ENCODE results near the gene TSPAN31. TPM values are rescaled to one million over a fixed set of nuclear protein-coding genes. Genes with fewer than 3 reads are reported as not detected.

The TSPAN31 gene
- total RNA-seq, 1 donor from 2014 or later, result 33.2 TPM

DNA sequence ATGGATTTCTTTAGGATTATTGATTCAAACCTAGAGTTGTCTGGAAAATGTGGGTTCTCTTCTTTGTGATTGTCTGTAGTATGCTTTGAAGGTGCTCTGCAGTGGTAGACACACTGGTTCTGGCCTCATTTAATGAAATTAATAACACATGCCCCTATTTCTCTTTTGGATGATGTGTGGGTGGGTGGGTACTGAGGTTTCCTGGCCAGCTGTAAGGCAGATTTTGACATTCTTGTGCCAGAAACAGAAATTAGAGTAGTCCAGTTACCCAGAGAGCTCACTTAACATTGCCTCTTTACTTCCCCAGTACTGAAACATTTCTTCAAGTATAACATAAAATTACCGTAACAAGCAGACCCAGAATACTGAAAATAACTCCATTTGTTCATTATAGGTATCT is 52.2 kb downstream of the TSPAN31 start:
- H3K36me3 Mint-ChIP-seq, result peaks cover 26% of the 10 kb centered on the region
- no peaks in the 10 kb centered on the region for H3K27me3 Mint-ChIP-seq (ENCODE audit: low read depth)
- H3K27ac Mint-ChIP-seq, result no peak overlapping the region
- no peaks in the 10 kb centered on the region for H3K4me1 Mint-ChIP-seq
- H3K4me3 Mint-ChIP-seq, result no peak overlapping the region
- TF ChIP-seq, protein P1, sequence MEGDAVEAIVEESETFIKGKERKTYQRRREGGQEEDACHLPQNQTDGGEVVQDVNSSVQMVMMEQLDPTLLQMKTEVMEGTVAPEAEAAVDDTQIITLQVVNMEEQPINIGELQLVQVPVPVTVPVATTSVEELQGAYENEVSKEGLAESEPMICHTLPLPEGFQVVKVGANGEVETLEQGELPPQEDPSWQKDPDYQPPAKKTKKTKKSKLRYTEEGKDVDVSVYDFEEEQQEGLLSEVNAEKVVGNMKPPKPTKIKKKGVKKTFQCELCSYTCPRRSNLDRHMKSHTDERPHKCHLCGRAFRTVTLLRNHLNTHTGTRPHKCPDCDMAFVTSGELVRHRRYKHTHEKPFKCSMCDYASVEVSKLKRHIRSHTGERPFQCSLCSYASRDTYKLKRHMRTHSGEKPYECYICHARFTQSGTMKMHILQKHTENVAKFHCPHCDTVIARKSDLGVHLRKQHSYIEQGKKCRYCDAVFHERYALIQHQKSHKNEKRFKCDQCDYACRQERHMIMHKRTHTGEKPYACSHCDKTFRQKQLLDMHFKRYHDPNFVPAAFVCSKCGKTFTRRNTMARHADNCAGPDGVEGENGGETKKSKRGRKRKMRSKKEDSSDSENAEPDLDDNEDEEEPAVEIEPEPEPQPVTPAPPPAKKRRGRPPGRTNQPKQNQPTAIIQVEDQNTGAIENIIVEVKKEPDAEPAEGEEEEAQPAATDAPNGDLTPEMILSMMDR (IDR thresholded peaks at IDR 0.05; ENCODE audit: unreplicated experiment), result no peak
- no peaks in the 10 kb centered on the region for H3K9me3 Mint-ChIP-seq
- no peak for DNase-seq (ENCODE audit: low spot score in 2 of 2, unreplicated experiment in 2 of 2)

DNA sequence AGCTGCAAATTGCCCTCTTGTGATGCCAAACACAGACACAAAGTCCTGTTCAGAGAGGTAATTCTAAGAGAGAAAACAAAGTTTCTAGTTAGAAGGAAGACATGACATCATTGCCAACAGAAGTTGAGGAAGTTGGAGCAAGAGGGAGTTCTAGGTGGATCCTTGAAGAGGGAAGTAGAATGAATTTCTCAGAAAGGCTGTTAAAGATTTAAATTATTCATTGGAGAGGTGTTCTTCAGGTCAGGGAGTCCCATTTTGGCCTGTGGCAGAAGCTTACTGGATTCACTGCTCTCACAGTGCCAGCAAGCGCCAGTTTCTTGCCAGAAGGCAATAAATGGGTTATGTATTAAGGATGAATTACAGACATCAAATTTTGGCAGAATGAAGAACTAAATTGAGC is 53.1 kb downstream of the TSPAN31 start:
- no peak overlapping the region for H3K27ac Mint-ChIP-seq
- H3K4me3 Mint-ChIP-seq, result no peak overlapping the region
- H3K9me3 Mint-ChIP-seq, result no peaks in the 10 kb centered on the region
- peaks cover 24% of the 10 kb centered on the region for H3K36me3 Mint-ChIP-seq
- TF ChIP-seq, protein P1 (IDR thresholded peaks at IDR 0.05; ENCODE audit: unreplicated experiment), result no peak
- H3K27me3 Mint-ChIP-seq (ENCODE audit: low read depth), result no peaks in the 10 kb centered on the region
- DNase-seq (ENCODE audit: low spot score in 2 of 2, unreplicated experiment in 2 of 2), result no peak
- no peaks in the 10 kb centered on the region for H3K4me1 Mint-ChIP-seq

Small RNA genes lying within 50 kb of the gene (microRNA-seq; reads per million reads assigned to microRNA genes)
- gene MIR6759, result not detected

Other genes with a start within 250 kb of the TSPAN31 start
- gene DDIT3, start 224.5 kb upstream of the TSPAN31 start, total RNA-seq, result 15.6 to 18.6 TPM (median 17.2 TPM) in 3 replicates
- gene MBD6, start 222.2 kb upstream of the TSPAN31 start, total RNA-seq, result 113 to 121 TPM (median 118 TPM) in 3 replicates
- 102 to 103 TPM (median 102 TPM) in 3 replicates for gene DCTN2, start 197.8 kb upstream of the TSPAN31 start, total RNA-seq
- gene KIF5A, start 195.0 kb upstream of the TSPAN31 start, total RNA-seq, result 0.40 to 0.69 TPM (median 0.59 TPM) in 3 replicates
- 23.4 to 24.2 TPM (median 23.7 TPM) in 3 replicates for gene PIP4K2C, start 153.8 kb upstream of the TSPAN31 start, total RNA-seq
- 88.3 to 93.6 TPM (median 90.0 TPM) in 3 replicates for gene DTX3, start 140.2 kb upstream of the TSPAN31 start, total RNA-seq
- 60.4 to 65.0 TPM (median 62.4 TPM) in 3 replicates for gene ARHGEF25, start 133.6 kb upstream of the TSPAN31 start, total RNA-seq
- 0.34 to 0.78 TPM (median 0.35 TPM) in 3 replicates for gene B4GALNT1, start 111.8 kb upstream of the TSPAN31 start, total RNA-seq
- 160 to 167 TPM (median 166 TPM) in 3 replicates for gene OS9, start 50.9 kb upstream of the TSPAN31 start, total RNA-seq
- 2.0 to 2.8 TPM (median 2.2 TPM) in 3 replicates for gene AGAP2, start 6.3 kb upstream of the TSPAN31 start, total RNA-seq
- gene CDK4, start 7.3 kb downstream of the TSPAN31 start, total RNA-seq, result 171 to 177 TPM (median 175 TPM) in 3 replicates
- 11.0 to 13.2 TPM (median 12.7 TPM) in 3 replicates for gene MARCHF9, start 10.1 kb downstream of the TSPAN31 start, total RNA-seq
- 3.3 to 4.7 TPM (median 4.0 TPM) in 3 replicates for gene CYP27B1, start 22.0 kb downstream of the TSPAN31 start, total RNA-seq
- gene METTL1, start 27.1 kb downstream of the TSPAN31 start, total RNA-seq, result 31.3 to 32.3 TPM (median 32.1 TPM) in 3 replicates
- 8.7 to 10.5 TPM (median 10.5 TPM) in 3 replicates for gene EEF1AKMT3, start 27.6 kb downstream of the TSPAN31 start, total RNA-seq
- 23.4 to 31.6 TPM (median 26.2 TPM) in 3 replicates for gene TSFM, start 37.7 kb downstream of the TSPAN31 start, total RNA-seq
- 4.0 to 5.3 TPM (median 4.7 TPM) in 3 replicates for gene AVIL, start 73.7 kb downstream of the TSPAN31 start, total RNA-seq
- gene CTDSP2, start 101.7 kb downstream of the TSPAN31 start, total RNA-seq, result 210 to 218 TPM (median 216 TPM) in 3 replicates
- 4.5 to 5.5 TPM (median 4.8 TPM) in 3 replicates for gene ATP23, start 196.5 kb downstream of the TSPAN31 start, total RNA-seq

Data from mesothelial cell of epicardium (in vitro differentiated cells).